Activated CD8-positive, alpha-beta memory T cell treated with anti-CD3 and anti-CD28 coated beads for 4 hours (primary cell): Measurements from ENCODE around the gene LHX8.
"Not testable (repeated sequence)": the region's sequence is repeated elsewhere in the genome, so short reads cannot be mapped to it uniquely, and the experiment has no call there.

Source experiments
- DNase-seq, 2 donors: peaks; one replicate each; pipeline ENCODE4 v3.0.0-alpha.2; 2020; ENCODE audit warnings: low read depth in 2 of 2

The LHX8 gene

DNA sequence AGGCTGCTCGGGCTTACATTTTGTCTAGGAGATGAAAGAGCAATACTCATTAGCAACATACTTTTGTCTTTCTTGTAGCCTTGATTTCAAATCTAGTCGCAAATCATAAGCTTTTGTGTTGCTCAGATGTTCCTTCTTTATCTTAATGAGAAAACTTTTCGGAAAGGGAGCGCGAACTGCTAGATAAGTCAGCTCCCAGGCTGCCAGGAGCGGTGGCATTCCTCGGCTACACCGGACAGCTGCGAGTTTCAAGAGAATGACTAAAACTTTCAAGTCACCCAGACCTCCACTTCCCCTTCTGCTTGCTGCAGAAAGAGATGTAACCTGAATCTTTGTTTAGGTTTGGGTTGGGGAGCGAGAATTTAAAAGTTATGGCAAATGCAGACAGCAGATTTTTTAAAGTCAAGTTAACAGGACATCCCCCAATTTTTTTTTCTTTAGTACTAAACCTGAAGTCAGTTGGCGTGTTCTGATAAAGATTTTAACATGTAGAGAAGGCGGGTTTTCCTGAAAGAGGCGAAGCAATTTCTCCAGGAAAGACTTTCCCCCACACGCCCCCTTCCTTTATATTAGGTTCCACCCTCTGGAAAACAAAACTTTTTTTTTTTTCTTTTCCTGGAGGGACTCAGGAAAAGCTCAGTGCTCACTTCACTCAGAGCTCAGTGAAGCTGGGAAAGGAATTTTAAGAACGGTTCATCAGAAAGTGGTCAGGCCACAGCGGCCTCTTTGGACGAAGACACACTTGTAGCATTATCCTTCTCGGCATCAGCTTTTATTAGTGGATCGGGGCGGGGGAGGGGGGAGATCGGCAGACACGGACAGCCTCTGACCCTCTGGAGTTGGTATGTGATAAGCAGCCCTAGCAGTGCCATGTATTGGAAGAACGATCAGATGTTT lies at the start of gene LHX8:
Gene LHX8 (plus strand): TSS at position 639 of the 897 bp plus-strand sequence. CDS start 2,227 bp downstream, outside the sequence.
- DNase-seq = no peak

DNA sequence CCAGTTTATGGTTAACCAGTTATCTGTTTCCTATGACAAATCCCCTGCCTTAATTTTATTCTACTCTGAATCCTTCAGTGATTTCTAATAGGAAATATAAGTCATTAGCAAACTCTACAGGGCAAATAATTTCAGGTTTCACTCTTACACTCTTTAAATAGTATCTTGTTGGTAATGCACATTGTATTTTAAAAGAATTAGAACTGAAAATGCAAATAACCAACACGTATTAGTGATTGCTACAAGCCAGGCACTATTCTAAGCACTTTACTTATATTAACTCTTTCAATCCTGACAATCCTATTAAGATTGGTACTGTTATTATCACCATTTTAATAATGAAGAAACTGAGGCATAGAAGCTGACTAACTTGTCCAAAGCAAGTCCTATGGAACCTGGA lies 48.3 kb upstream of the LHX8 start:
- DNase-seq = no peak

DNA sequence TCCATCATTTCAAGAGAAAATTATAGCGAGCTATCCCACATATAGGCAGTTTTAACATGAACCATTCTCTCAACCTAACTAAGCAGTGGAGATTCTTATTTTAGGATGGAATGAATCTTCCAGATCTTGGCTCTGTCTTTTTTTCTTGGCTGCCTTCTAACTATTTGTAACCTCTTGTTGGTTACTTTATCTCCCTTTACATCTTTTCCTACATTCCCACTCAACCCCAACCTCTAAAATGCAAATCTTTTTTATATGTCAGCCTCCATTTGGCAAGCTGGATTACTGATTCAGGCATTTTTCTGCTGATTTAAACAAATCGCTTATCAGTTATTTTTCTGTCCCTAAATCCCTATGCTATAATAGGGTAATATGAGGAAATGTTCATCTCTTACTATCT lies 46.9 kb upstream of the LHX8 start:
- no peak for DNase-seq

GRCh38 chr1:75092141-75092540 lies 42.0 kb upstream of the LHX8 start:
- DNase-seq = no peak

DNA sequence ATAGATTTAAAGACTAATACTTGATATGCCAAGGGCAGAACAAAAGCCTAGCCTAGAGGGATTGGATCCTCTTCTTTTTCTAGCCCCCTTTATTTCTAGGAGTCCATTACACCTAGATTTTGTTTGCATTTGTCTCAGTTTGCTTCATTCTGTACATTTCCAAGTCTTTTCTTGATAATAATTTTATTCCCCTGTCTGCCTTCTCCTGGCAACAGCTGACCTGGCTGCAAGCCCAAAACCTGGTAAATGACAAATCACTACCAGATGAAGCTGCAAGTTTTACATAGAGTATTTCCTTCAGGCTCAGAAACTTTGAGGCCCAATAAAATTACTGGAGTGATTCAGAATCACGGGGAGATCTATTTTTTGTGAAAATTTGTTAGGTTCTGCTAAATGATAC lies 36.5 kb upstream of the LHX8 start:
- no peak for DNase-seq

GRCh38 chr1:75099581-75099980 lies 34.6 kb upstream of the LHX8 start:
- no peak for DNase-seq

DNA sequence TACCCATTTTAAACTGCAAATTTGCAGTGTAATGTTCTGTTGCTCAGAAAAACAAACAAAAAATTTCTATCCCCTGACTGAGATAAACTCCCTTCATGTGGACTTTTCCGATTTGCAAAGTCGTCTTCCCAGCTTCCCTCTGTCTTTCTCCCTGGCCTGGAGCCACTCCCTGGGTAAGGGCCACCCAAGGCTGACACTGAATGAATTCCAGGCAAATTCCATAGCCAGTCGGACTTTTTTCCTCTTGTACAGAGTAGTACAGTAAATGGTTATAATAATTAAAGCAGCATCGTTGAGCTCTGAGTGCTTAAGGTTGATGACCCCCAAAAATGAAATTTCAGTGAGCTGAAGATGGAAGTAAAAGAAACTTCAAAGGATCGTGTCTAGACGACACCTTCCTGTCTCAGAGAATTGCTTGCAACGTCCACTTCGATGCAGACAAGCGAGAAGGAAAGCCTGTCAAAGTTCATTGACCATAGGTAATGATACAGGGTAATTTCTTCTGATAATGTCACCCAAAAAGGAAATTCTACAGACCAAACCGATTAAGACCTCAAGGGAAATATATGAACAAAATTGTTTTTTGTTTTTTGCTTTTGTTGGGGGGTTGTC lies 33.6 kb upstream of the LHX8 start:
- DNase-seq = no peak

DNA sequence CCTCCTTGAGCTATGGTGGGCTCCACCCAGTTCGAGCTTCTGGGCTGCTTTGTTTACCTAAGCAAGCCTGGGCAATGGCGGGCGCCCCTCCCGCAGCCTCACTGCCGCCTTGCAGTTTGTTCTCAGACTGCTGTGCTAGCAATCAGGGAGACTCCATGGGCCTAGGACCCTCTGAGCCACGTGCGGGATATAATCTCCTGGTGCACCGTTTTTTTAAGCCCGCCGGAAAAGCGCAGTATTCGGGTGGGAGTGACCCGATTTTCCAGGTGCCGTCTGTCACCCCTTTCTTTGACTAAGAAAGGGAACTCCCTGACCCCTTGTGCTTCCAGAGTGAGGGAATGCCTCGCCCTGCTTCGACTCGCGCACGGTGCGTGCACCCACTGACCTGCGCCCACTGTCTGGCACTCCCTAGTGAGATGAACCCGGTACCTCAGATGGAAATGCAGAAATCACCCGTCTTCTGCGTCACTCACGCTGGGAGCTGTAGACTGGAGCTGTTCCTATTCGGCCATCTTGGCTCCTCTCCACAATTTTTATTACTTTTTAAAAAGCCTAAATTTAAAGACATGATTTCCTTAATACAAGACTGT lies 21.7 kb upstream of the LHX8 start:
- not testable (repeated sequence) for DNase-seq

GRCh38 chr1:75115654-75116053 lies 18.5 kb upstream of the LHX8 start:
- no peak for DNase-seq

DNA sequence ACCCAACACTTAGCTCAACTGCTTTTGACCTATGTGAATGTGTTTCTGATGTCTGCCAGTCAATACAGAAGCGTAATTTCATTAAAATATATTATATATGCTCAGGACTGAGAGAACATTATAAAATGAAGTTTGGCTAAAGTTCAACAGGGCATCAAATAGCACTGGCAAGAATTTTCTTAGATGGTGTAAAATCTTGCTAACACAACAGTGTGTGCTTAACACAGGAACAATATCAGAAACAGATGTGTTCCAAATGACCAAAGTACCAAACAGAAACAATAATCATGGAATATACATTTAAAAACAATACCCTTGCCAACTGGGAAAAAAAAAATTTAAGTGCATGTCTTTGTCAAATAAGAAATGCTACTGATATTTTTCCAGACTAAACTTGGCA lies 10.4 kb upstream of the LHX8 start:
- DNase-seq = no peak

- no peak for DNase-seq
Measured at GRCh38 chr1:75124510-75124909, 9.7 kb upstream of the LHX8 start.

- DNase-seq = no peak
Measured at GRCh38 chr1:75125161-75125726, 8.9 kb upstream of the LHX8 start.

DNA sequence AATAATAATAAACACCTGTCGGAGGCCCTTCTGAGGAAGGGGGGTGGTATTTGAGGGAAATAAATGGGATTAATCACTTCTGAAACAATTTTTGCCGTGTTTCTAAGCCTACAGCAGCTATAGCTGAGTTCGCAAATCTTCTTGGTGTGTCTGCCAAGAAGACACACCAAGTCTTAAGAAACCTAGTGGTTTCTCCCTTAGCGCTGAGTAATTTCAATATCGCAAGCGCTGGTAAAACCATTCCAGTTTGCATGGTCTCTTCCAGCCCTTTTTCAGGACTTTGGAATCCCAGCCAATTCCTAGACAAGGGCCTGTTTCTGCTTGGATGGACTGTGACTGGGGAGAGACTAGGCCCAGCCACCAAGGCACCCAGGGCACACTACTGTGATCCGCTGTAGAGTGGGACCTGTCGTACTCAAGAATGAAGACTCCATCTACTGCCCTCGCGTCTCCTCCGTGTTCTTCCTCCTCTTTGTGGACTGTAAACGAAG lies 7.5 kb upstream of the LHX8 start:
- no peak for DNase-seq

DNA sequence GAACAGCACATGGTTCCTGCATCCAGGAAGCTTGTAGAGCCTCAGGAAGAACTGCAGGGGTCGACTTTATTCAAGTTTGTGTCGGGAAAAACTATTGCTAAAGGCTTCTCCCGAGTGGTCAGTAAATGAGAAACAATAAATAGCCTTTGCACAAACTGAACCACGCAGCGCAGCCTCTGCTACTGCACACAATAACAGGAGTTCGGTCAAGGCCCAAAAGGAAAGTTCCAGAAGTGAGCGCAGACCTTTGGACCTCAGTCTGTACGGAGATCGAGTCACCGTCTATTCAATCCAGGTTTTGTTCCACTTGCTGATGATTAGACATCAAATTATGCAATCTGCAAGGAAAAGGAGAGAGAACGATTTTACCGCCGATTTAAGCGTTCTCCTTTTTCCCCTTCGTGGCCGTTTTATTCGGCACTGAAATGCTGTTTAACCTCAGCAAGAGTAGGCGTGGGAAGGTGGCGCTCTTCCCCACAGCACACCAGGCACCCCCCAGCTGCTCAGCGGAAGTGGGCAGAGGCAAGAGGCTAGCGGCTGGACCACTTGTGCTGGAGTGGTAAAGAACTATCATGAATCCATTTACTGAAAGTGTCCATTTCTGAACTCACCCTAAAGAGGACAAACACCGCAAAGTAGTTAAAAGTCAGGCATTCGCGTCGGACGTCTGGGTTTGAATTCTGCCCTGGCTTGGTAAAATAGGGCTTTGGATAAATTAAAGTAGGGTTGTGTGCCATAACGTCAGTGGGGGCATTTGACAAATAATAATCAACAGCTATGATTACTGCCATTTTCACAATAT lies 6.1 kb upstream of the LHX8 start:
- no peak for DNase-seq

DNA sequence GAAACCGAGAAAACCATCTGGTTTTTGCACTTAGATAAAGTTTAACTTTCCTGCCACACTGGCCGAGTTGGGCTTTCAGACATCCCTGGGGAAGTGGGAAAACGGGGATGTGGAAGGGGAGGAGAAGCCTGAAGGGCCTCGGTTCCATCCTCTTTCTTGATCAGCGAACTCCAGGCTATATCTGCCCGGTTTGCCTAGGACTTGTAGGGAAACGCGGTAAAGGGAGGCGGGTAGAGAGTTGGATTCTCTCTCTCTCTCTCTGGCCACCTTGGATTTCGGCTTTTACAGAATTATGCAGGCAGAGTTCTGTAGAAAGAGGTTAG lies 4.6 kb upstream of the LHX8 start:
- no peak for DNase-seq

- no peak for DNase-seq
Measured at GRCh38 chr1:75129983-75130789, 4.0 kb upstream of the LHX8 start.

- DNase-seq = no peak
Measured at GRCh38 chr1:75130865-75131564, 3.2 kb upstream of the LHX8 start.

- DNase-seq = no peak
Measured at GRCh38 chr1:75131565-75132241, 2.5 kb upstream of the LHX8 start.

- no peak for DNase-seq
Measured at GRCh38 chr1:75132242-75132811, 1.9 kb upstream of the LHX8 start.
